HCT116 (cell line): ENCODE results near the gene XKR7. TPM values are rescaled to one million over a fixed set of nuclear protein-coding genes. Genes with fewer than 3 reads are reported as not detected.

Experiments used
- ATAC-seq: fragments of 200-7000 bp; cut with Tn5 transposase; 2 replicates; pipeline ENCODE4 v1.9.1; 2020; ENCODE audit warnings: mild to moderate bottlenecking, moderate library complexity
- BruUV-seq: library from RNA; stranded (reverse); fragments of 400-500 nt; replicated peaks from 2 replicates; lab custom pipeline; 2021; lab: Mats Ljungman, UMichigan
- CTCF ChIA-PET: fragments of 300-600 bp; sonication (Branson Sonifier 250); formaldehyde crosslinking; loops from one replicate; lab custom pipeline; 2021; ENCODE audit warnings: antibody characterized with exemption; lab: Charles Lee
- POLR2A ChIA-PET: fragments of 300-600, 350-600 bp; sonication (Branson Sonifier 250); formaldehyde crosslinking; loops from one replicate; lab custom pipeline; 2021; ENCODE audit warnings: antibody characterized with exemption; lab: Charles Lee
- RAD21 ChIA-PET, 2 experiments: fragments of 300-600 bp; sonication (Branson Sonifier 250); formaldehyde crosslinking; loops; one replicate each; lab custom pipeline; 2023; ENCODE audit warnings: low total read pairs in 2 of 2; ENCODE audit not compliant: uncharacterized antibody in 2 of 2, unreplicated experiment in 2 of 2, low non-redundant PET in 1 of 2; lab: Charles Lee
- DNase-seq: peaks from one replicate; pipeline ENCODE4 v3.0.0-alpha.2; 2010; ENCODE audit warnings: low read depth, low spot score
- H2AFZ ChIP-seq: fragments of 200-600 bp; shearing (Covaris generic), sonication (generic); 2 replicates; pipeline ENCODE4 v1.6.1; 2017; ENCODE audit warnings: low read depth, mixed run types, mixed read lengths, antibody characterized with exemption, low read length; ENCODE audit not compliant: poor library complexity, severe bottlenecking
- H3K27ac ChIP-seq: 2 replicates; pipeline ENCODE4 v1.5.1; 2012; ENCODE audit warnings: low read depth, low read length
- H3K27me3 ChIP-seq: fragments of 200-600 bp; sonication (generic); 2 replicates; pipeline ENCODE4 v1.6.1; 2016; ENCODE audit warnings: mixed run types, low read length, mixed read lengths; ENCODE audit not compliant: insufficient read depth
- H3K36me3 ChIP-seq, 2 experiments: fragments of 200-500 bp in 1 of 2; fragments of 200-600 bp in 1 of 2; sonication (Bioruptor generic) in 1 of 2; sonication (generic) in 1 of 2; 2 replicates each; pipeline versions ENCODE4 v1.5.1 to v1.6.1; 2014 to 2016; ENCODE audit warnings: low read length in 2 of 2, inconsistent platforms in 1 of 2, mixed read lengths in 1 of 2, mixed run types in 1 of 2; ENCODE audit not compliant: insufficient read depth in 2 of 2, control insufficient read depth in 1 of 2
- H3K4me1 ChIP-seq, 2 experiments: fragments of 200-600 bp in 1 of 2; sonication (generic) in 1 of 2; 2 replicates each; pipeline versions ENCODE4 v1.5.1 to v1.6.1; 2012 to 2017; ENCODE audit warnings: low read length in 2 of 2, inconsistent platforms in 1 of 2, mild to moderate bottlenecking in 1 of 2, mixed read lengths in 1 of 2, mixed run types in 1 of 2, moderate library complexity in 1 of 2; ENCODE audit not compliant: insufficient read depth in 2 of 2, control insufficient read depth in 1 of 2
- H3K4me2 ChIP-seq: fragments of 200-600 bp; sonication (generic); 2 replicates; pipeline ENCODE4 v1.6.1; 2017; ENCODE audit warnings: mixed run types, low read length, mixed read lengths
- H3K4me3 ChIP-seq, 2 experiments: fragments of 200-600 bp in 1 of 2; sonication (generic) in 1 of 2; replicated peaks in 1 of 2; 2 replicates each; pipeline ENCODE4 v1.5.1; 2011 to 2016; ENCODE audit warnings: low read length in 2 of 2, control low read depth in 1 of 2, low read depth in 1 of 2, mild to moderate bottlenecking in 1 of 2, mixed read lengths in 1 of 2, mixed run types in 1 of 2
- H3K79me2 ChIP-seq: fragments of 200-600 bp; sonication (generic); 2 replicates; pipeline ENCODE4 v1.6.1; 2017; ENCODE audit warnings: mild to moderate bottlenecking, mixed run types, low read length, moderate library complexity, mixed read lengths; ENCODE audit not compliant: insufficient read depth
- H3K9ac ChIP-seq: fragments of 200-600 bp; sonication (generic); 2 replicates; pipeline ENCODE4 v1.6.1; 2016; ENCODE audit warnings: low read length, mixed read lengths
- H3K9me2 ChIP-seq: fragments of 200-600 bp; sonication (generic), shearing (Covaris generic); 2 replicates; pipeline ENCODE4 v1.6.1; 2017; ENCODE audit warnings: mixed run types, mild to moderate bottlenecking, moderate library complexity; ENCODE audit not compliant: insufficient read depth
- H3K9me3 ChIP-seq, 2 experiments: fragments of 200-500 bp in 1 of 2; fragments of 200-600 bp in 1 of 2; sonication (Bioruptor generic) in 1 of 2; sonication (generic) in 1 of 2; 2 replicates each; pipeline ENCODE4 v1.6.1; 2014 to 2017; ENCODE audit warnings: low read length in 2 of 2, mixed read lengths in 2 of 2, inconsistent platforms in 1 of 2, low read depth in 1 of 2, mild to moderate bottlenecking in 1 of 2, mixed run types in 1 of 2, moderate library complexity in 1 of 2; ENCODE audit not compliant: control insufficient read depth in 1 of 2, insufficient read depth in 1 of 2
- H4K20me1 ChIP-seq: fragments of 200-600 bp; sonication (generic), shearing (Covaris generic); 2 replicates; pipeline ENCODE4 v1.6.1; 2017; ENCODE audit warnings: mixed run types, mild to moderate bottlenecking, moderate library complexity; ENCODE audit not compliant: insufficient read depth
- CEBPB ChIP-seq: IDR thresholded peaks from 2 replicates; pipeline ENCODE4 v1.6.1; 2012; ENCODE audit warnings: low read depth
- CTCF ChIP-seq, 3 experiments: fragments of 200-600 bp in 1 of 3; sonication (generic) in 1 of 3; IDR thresholded peaks in 2 of 3; conservative IDR thresholded peaks in 1 of 3; 2 replicates each; pipeline ENCODE4 v1.5.1; 2012 to 2017; ENCODE audit warnings: low read depth in 2 of 3, low read length in 2 of 3, antibody characterized with exemption in 1 of 3, borderline replicate concordance in 1 of 3, control low read depth in 1 of 3, mild to moderate bottlenecking in 1 of 3, mixed read lengths in 1 of 3, mixed run types in 1 of 3, moderate library complexity in 1 of 3; ENCODE audit not compliant: insufficient read depth in 1 of 3
- EGR1 ChIP-seq: IDR thresholded peaks from 2 replicates; pipeline ENCODE4 v1.6.1; 2012; ENCODE audit warnings: low read depth
- EZH2 ChIP-seq: fragments of 200-600 bp; sonication (generic); IDR thresholded peaks from 2 replicates; pipeline ENCODE4 v1.6.1; 2017; ENCODE audit warnings: antibody characterized with exemption, mixed run types
- FOSL1 ChIP-seq: IDR thresholded peaks from 2 replicates; pipeline ENCODE4 v1.6.1; 2012; ENCODE audit warnings: low read depth
- JUND ChIP-seq: IDR thresholded peaks from 2 replicates; pipeline ENCODE4 v1.6.1; 2012
- POLR2A ChIP-seq: IDR thresholded peaks from 2 replicates; pipeline ENCODE4 v1.7.0; 2011; ENCODE audit warnings: borderline replicate concordance; ENCODE audit not compliant: insufficient read depth, insufficient read length; ENCODE audit errors: extremely low read depth
- SIN3A ChIP-seq: IDR thresholded peaks from 2 replicates; pipeline ENCODE4 v1.6.1; 2012; ENCODE audit warnings: low read depth
- YY1 ChIP-seq: IDR thresholded peaks from 2 replicates; pipeline ENCODE4 v1.6.1; 2011; ENCODE audit warnings: low read length, low read depth, moderate library complexity, mild to moderate bottlenecking; ENCODE audit not compliant: insufficient replicate concordance; ENCODE audit errors: extremely low read depth
- ZFX ChIP-seq: fragments of 450-650 bp; IDR thresholded peaks from 2 replicates; pipeline ENCODE4 v1.6.1; 2017
- ZNF274 ChIP-seq: fragments of 200-500 bp; sonication (Bioruptor generic); IDR thresholded peaks from 2 replicates; pipeline ENCODE4 v1.6.1; 2014; ENCODE audit warnings: mild to moderate bottlenecking, low read depth, low read length, inconsistent platforms
- intact Hi-C: fragments of 100-400 bp; cut with micrococcal nuclease; formaldehyde crosslinking; loops from 2 replicates; pipeline ENCODE4 v1.10.0; 2022
- total RNA-seq: library from RNA; stranded (reverse); gene quantifications from one replicate; pipeline ENCODE4 v1.2.1, GENCODE V29; 2021; ENCODE audit not compliant: unreplicated experiment
- TF ChIP-seq, protein P1 (sequence below): IDR thresholded peaks from 2 replicates; pipeline ENCODE4 v1.6.1; 2012; ENCODE audit warnings: low read depth
- TF ChIP-seq, protein P2 (sequence below): IDR thresholded peaks from 2 replicates; pipeline ENCODE4 v1.6.1; 2012
- TF ChIP-seq, protein P3 (sequence below): IDR thresholded peaks from 2 replicates; pipeline ENCODE4 v1.6.1; 2012
- TF ChIP-seq, protein P4 (sequence below): IDR thresholded peaks from 2 replicates; pipeline ENCODE4 v1.6.1; 2011; ENCODE audit warnings: mild to moderate bottlenecking, low read length, moderate library complexity; ENCODE audit not compliant: insufficient replicate concordance; ENCODE audit errors: extremely low read depth

Gene XKR7
- total RNA-seq, 1 experiment from 2014 or later: not detected

GRCh38 chr20:32021091-32021490 lies 53.1 kb downstream of the XKR7 start:
- DNase-seq: no peak
- Histone ChIP-seq H2AFZ (no peak overlapping the region), H3K9me3 (no peaks in the 10 kb centered on the region), H3K4me2 (no peak overlapping the region), H3K4me3 (no peak overlapping the region), H3K79me2 (no peaks in the 10 kb centered on the region), H3K36me3 (no peaks in the 10 kb centered on the region), H3K9ac (no peak overlapping the region), H3K9me2 (no peaks in the 10 kb centered on the region), H4K20me1 (no peaks in the 10 kb centered on the region), H3K27me3 (peaks cover 13% of the 10 kb centered on the region), H3K4me1 (peaks cover 9 to 24% of the 10 kb centered on the region in 2 experiments), H3K27ac (no peak overlapping the region)
- POLR2A ChIA-PET: no interaction called here
- TF ChIP-seq YY1 (no peak), CTCF (IDR thresholded peaks at IDR 0.05 in 2 of 3, conservative IDR thresholded peaks at IDR 0.05 in 1 of 3; ENCODE audit: borderline replicate concordance in 1 of 3, insufficient read depth in 1 of 3, low read depth in 2 of 3, low read length in 2 of 3) (no peak), JUND (no peak), CEBPB (no peak), FOSL1 (no peak), EGR1 (no peak), EZH2 (no peak), ZNF274 (no peak), ZFX (no peak), POLR2A (no peak), SIN3A (no peak)
- TF ChIP-seq, protein P1, sequence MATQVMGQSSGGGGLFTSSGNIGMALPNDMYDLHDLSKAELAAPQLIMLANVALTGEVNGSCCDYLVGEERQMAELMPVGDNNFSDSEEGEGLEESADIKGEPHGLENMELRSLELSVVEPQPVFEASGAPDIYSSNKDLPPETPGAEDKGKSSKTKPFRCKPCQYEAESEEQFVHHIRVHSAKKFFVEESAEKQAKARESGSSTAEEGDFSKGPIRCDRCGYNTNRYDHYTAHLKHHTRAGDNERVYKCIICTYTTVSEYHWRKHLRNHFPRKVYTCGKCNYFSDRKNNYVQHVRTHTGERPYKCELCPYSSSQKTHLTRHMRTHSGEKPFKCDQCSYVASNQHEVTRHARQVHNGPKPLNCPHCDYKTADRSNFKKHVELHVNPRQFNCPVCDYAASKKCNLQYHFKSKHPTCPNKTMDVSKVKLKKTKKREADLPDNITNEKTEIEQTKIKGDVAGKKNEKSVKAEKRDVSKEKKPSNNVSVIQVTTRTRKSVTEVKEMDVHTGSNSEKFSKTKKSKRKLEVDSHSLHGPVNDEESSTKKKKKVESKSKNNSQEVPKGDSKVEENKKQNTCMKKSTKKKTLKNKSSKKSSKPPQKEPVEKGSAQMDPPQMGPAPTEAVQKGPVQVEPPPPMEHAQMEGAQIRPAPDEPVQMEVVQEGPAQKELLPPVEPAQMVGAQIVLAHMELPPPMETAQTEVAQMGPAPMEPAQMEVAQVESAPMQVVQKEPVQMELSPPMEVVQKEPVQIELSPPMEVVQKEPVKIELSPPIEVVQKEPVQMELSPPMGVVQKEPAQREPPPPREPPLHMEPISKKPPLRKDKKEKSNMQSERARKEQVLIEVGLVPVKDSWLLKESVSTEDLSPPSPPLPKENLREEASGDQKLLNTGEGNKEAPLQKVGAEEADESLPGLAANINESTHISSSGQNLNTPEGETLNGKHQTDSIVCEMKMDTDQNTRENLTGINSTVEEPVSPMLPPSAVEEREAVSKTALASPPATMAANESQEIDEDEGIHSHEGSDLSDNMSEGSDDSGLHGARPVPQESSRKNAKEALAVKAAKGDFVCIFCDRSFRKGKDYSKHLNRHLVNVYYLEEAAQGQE: no peak
- TF ChIP-seq, protein P2, sequence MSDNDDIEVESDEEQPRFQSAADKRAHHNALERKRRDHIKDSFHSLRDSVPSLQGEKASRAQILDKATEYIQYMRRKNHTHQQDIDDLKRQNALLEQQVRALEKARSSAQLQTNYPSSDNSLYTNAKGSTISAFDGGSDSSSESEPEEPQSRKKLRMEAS: no peak
- TF ChIP-seq, protein P3, sequence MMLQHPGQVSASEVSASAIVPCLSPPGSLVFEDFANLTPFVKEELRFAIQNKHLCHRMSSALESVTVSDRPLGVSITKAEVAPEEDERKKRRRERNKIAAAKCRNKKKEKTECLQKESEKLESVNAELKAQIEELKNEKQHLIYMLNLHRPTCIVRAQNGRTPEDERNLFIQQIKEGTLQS: no peak
- TF ChIP-seq, protein P4, sequence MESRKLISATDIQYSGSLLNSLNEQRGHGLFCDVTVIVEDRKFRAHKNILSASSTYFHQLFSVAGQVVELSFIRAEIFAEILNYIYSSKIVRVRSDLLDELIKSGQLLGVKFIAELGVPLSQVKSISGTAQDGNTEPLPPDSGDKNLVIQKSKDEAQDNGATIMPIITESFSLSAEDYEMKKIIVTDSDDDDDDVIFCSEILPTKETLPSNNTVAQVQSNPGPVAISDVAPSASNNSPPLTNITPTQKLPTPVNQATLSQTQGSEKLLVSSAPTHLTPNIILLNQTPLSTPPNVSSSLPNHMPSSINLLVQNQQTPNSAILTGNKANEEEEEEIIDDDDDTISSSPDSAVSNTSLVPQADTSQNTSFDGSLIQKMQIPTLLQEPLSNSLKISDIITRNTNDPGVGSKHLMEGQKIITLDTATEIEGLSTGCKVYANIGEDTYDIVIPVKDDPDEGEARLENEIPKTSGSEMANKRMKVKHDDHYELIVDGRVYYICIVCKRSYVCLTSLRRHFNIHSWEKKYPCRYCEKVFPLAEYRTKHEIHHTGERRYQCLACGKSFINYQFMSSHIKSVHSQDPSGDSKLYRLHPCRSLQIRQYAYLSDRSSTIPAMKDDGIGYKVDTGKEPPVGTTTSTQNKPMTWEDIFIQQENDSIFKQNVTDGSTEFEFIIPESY: no peak
- no peak for ATAC-seq
- intact Hi-C loops: no loop called here
- CTCF ChIA-PET: interaction anchor here (0.6 kb wide), 1 partner anchor 12 kb away, joined by 6 read pairs; no protein-coding TSS in a partner anchor
- RAD21 ChIA-PET: no interaction called here
- no TSS peak for BruUV-seq
